HG03108 (cell line): ENCODE data around the gene DCHS2.
A peak's percentile ranks its signal among the peaks of the same experiment; 100 is the strongest.

Experiments used
- ATAC-seq: cut with Tn5 transposase; IDR thresholded peaks from one replicate; pipeline ENCODE4 v1.9.1; 2021; ENCODE audit warnings: moderate library complexity; ENCODE audit not compliant: unreplicated experiment

The DCHS2 gene

GRCh38 chr4:154455111-154455510 is 36.5 kb downstream of the DCHS2 start:
- no peak for ATAC-seq

- ATAC-seq = no peak
Observed at GRCh38 chr4:154454710-154455109, 36.9 kb downstream of the DCHS2 start.

GRCh38 chr4:154452798-154453346 is 38.7 kb downstream of the DCHS2 start:
- ATAC-seq = no peak

GRCh38 chr4:154450966-154451365 is 40.6 kb downstream of the DCHS2 start:
- no peak for ATAC-seq

GRCh38 chr4:154444958-154445357 is 46.6 kb downstream of the DCHS2 start:
- ATAC-seq = no peak

GRCh38 chr4:154441982-154442381 is 49.6 kb downstream of the DCHS2 start:
- no peak for ATAC-seq

- ATAC-seq = no peak
Observed at GRCh38 chr4:154441124-154441523, 50.5 kb downstream of the DCHS2 start.

- ATAC-seq = no peak
Observed at GRCh38 chr4:154439224-154439623, 52.4 kb downstream of the DCHS2 start.

- ATAC-seq = no peak
Observed at GRCh38 chr4:154435895-154436294, 55.7 kb downstream of the DCHS2 start.

- ATAC-seq = no peak
Observed at GRCh38 chr4:154433543-154433942, 58.1 kb downstream of the DCHS2 start.

GRCh38 chr4:154429176-154429575 is 62.4 kb downstream of the DCHS2 start:
- no peak for ATAC-seq

GRCh38 chr4:154427149-154427548 is 64.5 kb downstream of the DCHS2 start:
- ATAC-seq = no peak

GRCh38 chr4:154425514-154425913 is 66.1 kb downstream of the DCHS2 start:
- no peak for ATAC-seq

- ATAC-seq = no peak
Observed at GRCh38 chr4:154424810-154425484, 66.7 kb downstream of the DCHS2 start.

- ATAC-seq = no peak
Observed at GRCh38 chr4:154422152-154422551, 69.4 kb downstream of the DCHS2 start.

- ATAC-seq = no peak
Observed at GRCh38 chr4:154421618-154422017, 70.0 kb downstream of the DCHS2 start.

GRCh38 chr4:154417373-154417673 is 74.3 kb downstream of the DCHS2 start:
- ATAC-seq = no peak

- peak; percentile 33 for ATAC-seq
Observed at GRCh38 chr4:154416190-154416547, 75.4 kb downstream of the DCHS2 start.

GRCh38 chr4:154415313-154415712 is 76.3 kb downstream of the DCHS2 start:
- no peak for ATAC-seq

GRCh38 chr4:154414796-154415195 is 76.8 kb downstream of the DCHS2 start:
- ATAC-seq = no peak

- ATAC-seq = no peak
Observed at GRCh38 chr4:154414371-154414770, 77.2 kb downstream of the DCHS2 start.

GRCh38 chr4:154407443-154407842 is 84.2 kb downstream of the DCHS2 start:
- no peak for ATAC-seq
